OCI-LY1 (cell line): ENCODE results near the gene FABP1.

Source experiments
- H2AFZ ChIP-seq: fragments of 200-600 bp; sonication (generic), shearing (Covaris generic); 2 replicates; pipeline ENCODE4 v1.6.0; 2014; ENCODE audit warnings: antibody characterized with exemption, mild to moderate bottlenecking, low read length
- H3F3A ChIP-seq: fragments of 200-600 bp; sonication (generic), shearing (Covaris generic); 2 replicates; pipeline ENCODE4 v1.6.0; 2014; ENCODE audit warnings: mild to moderate bottlenecking, antibody characterized with exemption, low read length, moderate library complexity; ENCODE audit not compliant: insufficient read depth
- H3K27ac ChIP-seq: fragments of 200-600 bp; sonication (generic); 2 replicates; pipeline ENCODE4 v1.5.1; 2014; ENCODE audit warnings: low read length, mixed run types, mild to moderate bottlenecking, low read depth; ENCODE audit not compliant: poor library complexity, severe bottlenecking
- H3K27me3 ChIP-seq: fragments of 200-600 bp; sonication (generic); 2 replicates; pipeline ENCODE4 v1.6.0; 2014; ENCODE audit warnings: antibody characterized with exemption, mild to moderate bottlenecking, low read length, moderate library complexity; ENCODE audit not compliant: insufficient read depth
- H3K36me3 ChIP-seq: fragments of 200-600 bp; sonication (generic); 2 replicates; pipeline ENCODE4 v1.6.1; 2014; ENCODE audit warnings: mild to moderate bottlenecking, antibody characterized with exemption, low read length, moderate library complexity, mixed read lengths; ENCODE audit not compliant: insufficient read depth
- H3K4me1 ChIP-seq: fragments of 200-600 bp; sonication (generic); 2 replicates; pipeline ENCODE4 v1.5.1; 2014; ENCODE audit warnings: mild to moderate bottlenecking, low read length, moderate library complexity; ENCODE audit not compliant: insufficient read depth, severe bottlenecking
- H3K4me2 ChIP-seq: fragments of 200-600 bp; sonication (generic), shearing (Covaris generic); 2 replicates; pipeline ENCODE4 v1.6.1; 2014; ENCODE audit warnings: low read length
- H3K4me3 ChIP-seq: fragments of 200-600 bp; sonication (generic); 2 replicates; pipeline ENCODE4 v1.5.1; 2014; ENCODE audit warnings: low read length, low read depth, mild to moderate bottlenecking, mixed read lengths; ENCODE audit not compliant: poor library complexity, severe bottlenecking
- H3K79me2 ChIP-seq: fragments of 200-600 bp; shearing (Covaris generic); 2 replicates; pipeline ENCODE4 v1.6.1; 2016; ENCODE audit warnings: mixed run types, low read length, mixed read lengths; ENCODE audit not compliant: insufficient read depth
- H3K9ac ChIP-seq: fragments of 200-600 bp; sonication (generic), shearing (Covaris generic); 2 replicates; pipeline ENCODE4 v1.6.1; 2014; ENCODE audit warnings: mild to moderate bottlenecking, low read length, mixed read lengths
- H3K9me2 ChIP-seq: fragments of 200-600 bp; sonication (generic), shearing (Covaris generic); 2 replicates; pipeline ENCODE4 v1.6.1; 2014; ENCODE audit warnings: low read depth, mild to moderate bottlenecking, low read length, mixed read lengths
- H3K9me3 ChIP-seq: fragments of 200-600 bp; shearing (Covaris generic); 2 replicates; pipeline ENCODE4 v1.6.1; 2014; ENCODE audit warnings: low read length, mixed read lengths
- H4K20me1 ChIP-seq: fragments of 200-600 bp; sonication (generic), shearing (Covaris generic); 2 replicates; pipeline ENCODE4 v1.6.0; 2016; ENCODE audit warnings: mild to moderate bottlenecking, low read length; ENCODE audit not compliant: insufficient read depth
- CTCF ChIP-seq: fragments of 200-600 bp; sonication (generic), shearing (Covaris generic); IDR thresholded peaks from 2 replicates; pipeline ENCODE4 v1.5.1; 2017; ENCODE audit warnings: mild to moderate bottlenecking, antibody characterized with exemption, low read length, moderate library complexity, mixed read lengths
- EZH2 ChIP-seq: fragments of 200-600 bp; sonication (generic), shearing (Covaris generic); IDR thresholded peaks from 2 replicates; pipeline ENCODE4 v1.8.0; 2017; ENCODE audit warnings: borderline replicate concordance, mixed run types, mild to moderate bottlenecking, antibody characterized with exemption, low read length, moderate library complexity, mixed read lengths

FABP1 gene

GRCh38 chr2:88098558-88098900 lies 29.3 kb downstream of the FABP1 start:
- Histone ChIP-seq H3F3A (no peaks in the 10 kb centered on the region), H4K20me1 (no peaks in the 10 kb centered on the region), H3K4me2 (no peak overlapping the region), H2AFZ (no peak overlapping the region), H3K27me3 (peaks cover 5% of the 10 kb centered on the region; the same call in 1 of the 2 replicates), H3K4me3 (no peak overlapping the region), H3K9me3 (no peaks in the 10 kb centered on the region), H3K36me3 (no peaks in the 10 kb centered on the region), H3K9me2 (no peaks in the 10 kb centered on the region), H3K4me1 (no peaks in the 10 kb centered on the region), H3K79me2 (no peaks in the 10 kb centered on the region), H3K9ac (no peak overlapping the region), H3K27ac (no peak overlapping the region)
- no peak for TF ChIP-seq CTCF
- no peak for TF ChIP-seq EZH2

- H3K9me3 ChIP-seq: no peaks in the 10 kb centered on the region
- no peaks in the 10 kb centered on the region for H3K4me1 ChIP-seq
- H3K79me2 ChIP-seq: no peaks in the 10 kb centered on the region
- no peak overlapping the region for H3K9ac ChIP-seq
- no peak overlapping the region for H3K4me3 ChIP-seq
- H3K27me3 ChIP-seq: no peaks in the 10 kb centered on the region
- no peak overlapping the region for H3K27ac ChIP-seq
- H4K20me1 ChIP-seq: no peaks in the 10 kb centered on the region
- no peaks in the 10 kb centered on the region for H3K36me3 ChIP-seq
- no peak overlapping the region for H2AFZ ChIP-seq
- H3K9me2 ChIP-seq: no peaks in the 10 kb centered on the region
- TF ChIP-seq CTCF (no peak), EZH2 (no peak)
- no peaks in the 10 kb centered on the region for H3F3A ChIP-seq
- H3K4me2 ChIP-seq: no peak overlapping the region
These were observed 29.8 kb downstream of the FABP1 start for GRCh38 chr2:88097891-88098557.

GRCh38 chr2:88097192-88097591 lies 30.7 kb downstream of the FABP1 start:
- Histone ChIP-seq H3K79me2 (no peaks in the 10 kb centered on the region), H3K9me2 (no peaks in the 10 kb centered on the region), H3K27me3 (no peaks in the 10 kb centered on the region), H3K4me3 (no peak overlapping the region), H4K20me1 (no peaks in the 10 kb centered on the region), H3F3A (no peaks in the 10 kb centered on the region), H3K9ac (no peak overlapping the region), H3K36me3 (no peaks in the 10 kb centered on the region), H3K9me3 (no peaks in the 10 kb centered on the region), H3K4me2 (no peak overlapping the region), H3K27ac (no peak overlapping the region), H2AFZ (no peak overlapping the region), H3K4me1 (no peaks in the 10 kb centered on the region)
- TF ChIP-seq CTCF: no peak
- no peak for TF ChIP-seq EZH2
